Measurements from ENCODE around the gene RSPH6A. TPM values are rescaled to one million over a fixed set of nuclear protein-coding genes. Genes with fewer than 3 reads are reported as not detected.

The RSPH6A gene
- total RNA-seq, 6 donors from 2014 or later: 0.15 to 5.2 (median 0.32) TPM; not detected in 2

DNA sequence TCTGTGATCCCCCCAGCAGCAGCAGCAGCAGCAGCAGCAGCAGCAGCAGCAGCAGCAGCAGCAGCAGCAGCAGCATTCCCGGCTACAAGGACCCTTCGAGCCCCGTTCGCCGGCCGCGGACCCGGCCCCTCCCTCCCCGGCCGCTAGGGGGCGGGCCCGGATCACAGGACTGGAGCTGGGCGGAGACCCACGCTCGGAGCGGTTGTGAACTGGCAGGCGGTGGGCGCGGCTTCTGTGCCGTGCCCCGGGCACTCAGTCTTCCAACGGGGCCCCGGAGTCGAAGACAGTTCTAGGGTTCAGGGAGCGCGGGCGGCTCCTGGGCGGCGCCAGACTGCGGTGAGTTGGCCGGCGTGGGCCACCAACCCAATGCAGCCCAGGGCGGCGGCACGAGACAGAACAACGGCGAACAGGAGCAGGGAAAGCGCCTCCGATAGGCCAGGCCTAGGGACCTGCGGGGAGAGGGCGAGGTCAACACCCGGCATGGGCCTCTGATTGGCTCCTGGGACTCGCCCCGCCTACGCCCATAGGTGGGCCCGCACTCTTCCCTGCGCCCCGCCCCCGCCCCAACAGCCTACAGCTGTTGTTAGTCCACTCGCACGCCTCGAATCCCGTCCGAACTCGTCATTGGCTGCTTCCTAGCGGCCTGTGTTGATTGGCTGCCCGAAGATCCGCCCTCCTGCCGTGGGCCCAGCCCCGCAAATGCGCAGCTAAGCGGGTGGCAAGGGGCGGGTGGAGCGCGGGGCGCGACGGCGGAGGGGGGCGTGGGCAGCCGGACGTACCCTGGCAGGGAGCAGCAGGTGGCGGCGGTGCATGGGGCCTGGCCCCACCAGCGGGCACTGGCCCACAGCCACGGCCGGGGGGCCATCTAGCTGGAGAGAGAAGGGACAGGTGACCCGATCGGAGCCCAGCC is 44.7 kb downstream of the RSPH6A start:
- Histone ChIP-seq H3K4me1 (peaks cover 23 to 57% (median 33%) of the 10 kb centered on the region in 4 donors), H3K4me3 (peak overlapping the region; percentile 54 to 87 (median 82)), H3K27me3 (peaks cover 0 to 3% (median 1%) of the 10 kb centered on the region in 4 donors), H3K9me3 (no peaks in the 10 kb centered on the region), H3K27ac (peak overlapping the region; percentile 81 to 97 (median 95)), H3K36me3 (peaks cover 0 to 17% (median 4%) of the 10 kb centered on the region in 4 donors)
- no peak for TF ChIP-seq EP300 (IDR thresholded peaks at IDR 0.05)
- TF ChIP-seq, protein P1, sequence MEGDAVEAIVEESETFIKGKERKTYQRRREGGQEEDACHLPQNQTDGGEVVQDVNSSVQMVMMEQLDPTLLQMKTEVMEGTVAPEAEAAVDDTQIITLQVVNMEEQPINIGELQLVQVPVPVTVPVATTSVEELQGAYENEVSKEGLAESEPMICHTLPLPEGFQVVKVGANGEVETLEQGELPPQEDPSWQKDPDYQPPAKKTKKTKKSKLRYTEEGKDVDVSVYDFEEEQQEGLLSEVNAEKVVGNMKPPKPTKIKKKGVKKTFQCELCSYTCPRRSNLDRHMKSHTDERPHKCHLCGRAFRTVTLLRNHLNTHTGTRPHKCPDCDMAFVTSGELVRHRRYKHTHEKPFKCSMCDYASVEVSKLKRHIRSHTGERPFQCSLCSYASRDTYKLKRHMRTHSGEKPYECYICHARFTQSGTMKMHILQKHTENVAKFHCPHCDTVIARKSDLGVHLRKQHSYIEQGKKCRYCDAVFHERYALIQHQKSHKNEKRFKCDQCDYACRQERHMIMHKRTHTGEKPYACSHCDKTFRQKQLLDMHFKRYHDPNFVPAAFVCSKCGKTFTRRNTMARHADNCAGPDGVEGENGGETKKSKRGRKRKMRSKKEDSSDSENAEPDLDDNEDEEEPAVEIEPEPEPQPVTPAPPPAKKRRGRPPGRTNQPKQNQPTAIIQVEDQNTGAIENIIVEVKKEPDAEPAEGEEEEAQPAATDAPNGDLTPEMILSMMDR (IDR thresholded peaks at IDR 0.05): peak; percentile 96 to 99 (median 96)
- TF ChIP-seq POLR2A (IDR thresholded peaks at IDR 0.05): peak in 2 of 4 donors; percentile 18 to 74
- peak in 1 of 2 donors; percentile 56 for TF ChIP-seq POLR2AphosphoS5 (IDR thresholded peaks at IDR 0.05)
- 2 to 11% methylated on average over 10 to 32 of the region's 79 CpGs for WGBS, 2 donors
- peak; percentile 87 to 93 for ATAC-seq (ENCODE audit: low FRiP score in 2 of 2)
- DNase-seq: peak; percentile 96 to 98

DNA sequence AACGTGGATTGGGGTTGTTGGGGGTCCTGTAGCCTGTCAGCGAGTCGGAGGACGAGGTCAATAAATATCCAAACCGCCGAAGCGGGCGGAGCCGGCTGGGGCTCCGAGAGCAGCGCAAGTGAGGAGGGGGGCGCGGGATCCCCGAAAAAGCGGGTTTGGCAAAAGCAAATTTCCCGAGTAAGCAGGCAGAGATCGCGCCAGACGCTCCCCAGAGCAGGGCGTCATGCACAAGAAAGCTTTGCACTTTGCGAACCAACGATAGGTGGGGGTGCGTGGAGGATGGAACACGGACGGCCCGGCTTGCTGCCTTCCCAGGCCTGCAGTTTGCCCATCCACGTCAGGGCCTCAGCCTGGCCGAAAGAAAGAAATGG is 45.3 kb downstream of the RSPH6A start:
- WGBS, 2 donors: 1% methylated on average over 22 to 28 of the region's 28 CpGs
- Histone ChIP-seq H3K4me1 (peaks cover 23 to 60% (median 33%) of the 10 kb centered on the region in 4 donors), H3K9me3 (no peaks in the 10 kb centered on the region), H3K27me3 (peaks cover 0 to 3% (median 1%) of the 10 kb centered on the region in 4 donors), H3K27ac (peak overlapping the region; percentile 81 to 97 (median 95)), H3K4me3 (peak overlapping the region; percentile 54 to 87 (median 82)), H3K36me3 (peaks cover 0 to 14% (median 4%) of the 10 kb centered on the region in 4 donors)
- TF ChIP-seq POLR2A (IDR thresholded peaks at IDR 0.05) (no peak), EP300 (IDR thresholded peaks at IDR 0.05) (no peak), POLR2AphosphoS5 (IDR thresholded peaks at IDR 0.05) (no peak)
- TF ChIP-seq, protein P1 (IDR thresholded peaks at IDR 0.05): no peak
- ATAC-seq (ENCODE audit: low FRiP score in 2 of 2) (peak in 1 of 2 donors; percentile 0), DNase-seq (peak; percentile 33 to 84)

DNA sequence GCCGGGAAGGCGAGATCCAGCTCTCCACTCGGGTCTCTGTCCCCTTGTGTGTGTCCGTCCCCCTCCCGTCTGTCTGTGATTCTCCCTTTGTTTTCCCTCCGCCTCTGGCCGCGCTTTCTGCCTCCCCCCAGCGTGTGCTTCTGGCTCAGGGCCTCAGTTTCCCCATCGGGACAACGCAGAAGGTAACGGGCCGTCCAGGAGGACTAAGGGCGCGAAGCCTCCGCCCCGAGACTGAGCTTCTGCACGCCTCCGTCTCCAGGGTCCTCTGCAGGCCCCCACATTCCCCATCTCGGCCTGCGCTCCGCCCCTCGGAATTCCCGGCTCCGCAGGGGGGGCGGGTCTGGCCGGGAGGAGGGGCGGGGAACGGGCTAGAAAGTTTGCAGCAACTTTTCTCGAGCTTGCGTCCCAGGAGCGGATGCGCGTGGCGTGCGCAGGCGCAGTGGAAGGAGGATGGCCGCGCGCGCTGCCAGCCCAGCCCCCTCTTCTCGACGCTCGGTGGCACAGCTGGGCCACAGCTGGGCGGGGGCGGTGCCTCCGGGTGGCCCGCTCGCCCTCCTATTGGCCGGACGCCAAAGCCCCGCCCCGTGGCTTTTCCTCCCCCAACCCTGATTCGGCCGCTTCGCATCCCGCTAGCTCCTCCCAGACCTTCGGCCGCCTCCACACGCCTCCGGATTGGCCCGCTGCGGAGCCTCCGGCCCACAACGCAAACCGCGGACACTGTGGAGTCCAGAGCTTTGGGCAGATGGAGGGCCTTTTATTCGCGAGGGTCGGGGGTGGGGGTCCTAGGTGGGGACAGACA is 45.9 kb downstream of the RSPH6A start, which contains the start of gene SIX5:
Gene SIX5 (minus strand): TSS at position 269 of the 799 bp plus-strand sequence. CDS start 408 bp downstream, outside the sequence.
- TF ChIP-seq POLR2A (IDR thresholded peaks at IDR 0.05) (peak in 3 of 4 donors; percentile 53 to 84 (median 66)), EP300 (IDR thresholded peaks at IDR 0.05) (peak in 1 of 4 donors; percentile 55), POLR2AphosphoS5 (IDR thresholded peaks at IDR 0.05) (peak; percentile 87 to 88)
- TF ChIP-seq, protein P1 (IDR thresholded peaks at IDR 0.05): peak in 1 of 6 experiments; percentile 13
- Histone ChIP-seq H3K36me3 (peaks cover 0 to 9% (median 4%) of the 10 kb centered on the region in 4 donors), H3K27me3 (peaks cover 0 to 3% (median 1%) of the 10 kb centered on the region in 4 donors), H3K4me1 (peaks cover 28 to 67% (median 35%) of the 10 kb centered on the region in 4 donors), H3K9me3 (no peaks in the 10 kb centered on the region), H3K4me3 (peak within 1 kb of the TSS; percentile 60 to 87 (median 82)), H3K27ac (peak within 1 kb of the TSS; percentile 83 to 97 (median 95))
- ATAC-seq (ENCODE audit: low FRiP score in 2 of 2) (peak; percentile 83 to 91), DNase-seq (peak; percentile 95 to 100)
- WGBS, 2 donors: 0 to 1% methylated on average over 16 to 53 of the region's 70 CpGs

DNA sequence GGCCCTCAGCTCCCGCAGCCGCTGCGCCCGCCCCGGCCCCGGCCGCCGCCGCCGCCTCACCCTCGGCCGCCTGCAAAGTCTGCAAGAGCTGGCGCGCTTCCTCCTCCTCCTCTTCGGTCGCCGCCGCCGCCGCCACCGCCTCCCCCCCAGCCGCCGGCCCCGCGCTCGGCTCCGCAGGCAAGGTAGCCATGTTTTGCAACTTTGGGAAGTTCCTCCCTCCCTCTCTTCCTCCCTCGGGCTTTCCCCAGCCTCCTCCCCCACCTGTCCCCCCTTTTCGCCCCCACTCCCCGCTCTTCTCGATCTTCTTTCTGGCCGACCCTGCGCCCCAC is 46.5 kb downstream of the RSPH6A start:
- TF ChIP-seq POLR2A (IDR thresholded peaks at IDR 0.05): no peak
- DNase-seq (peak in 1 of 2 donors; percentile 93), ATAC-seq (ENCODE audit: low FRiP score in 2 of 2) (no peak)
- Histone ChIP-seq H3K27me3 (peaks cover 0 to 3% (median 1%) of the 10 kb centered on the region in 4 donors), H3K27ac (peak overlapping the region; percentile 83 to 97 (median 95)), H3K4me1 (peaks cover 30 to 70% (median 37%) of the 10 kb centered on the region in 4 donors), H3K9me3 (no peaks in the 10 kb centered on the region), H3K36me3 (peaks cover 0 to 8% (median 4%) of the 10 kb centered on the region in 4 donors), H3K4me3 (peak overlapping the region; percentile 60 to 87 (median 82))
- 2 to 3% methylated on average over 6 to 18 of the region's 33 CpGs for WGBS, 2 donors

Measured in upper lobe of left lung (tissue), 6 donors.